Skin epidermis (tissue), 12 donors: ENCODE results near the gene HOXD3.
A peak's percentile ranks its signal among the peaks of the same experiment; 100 is the strongest.

Experiments
- H3K27ac ChIP-seq, 21 experiments: fragments of 200-600 bp; sonication (generic) in 11 of 21; one replicate each; pipeline ENCODE4 v1.5.0; 2020; ENCODE audit warnings: mild to moderate bottlenecking in 3 of 21, inconsistent platforms in 2 of 21, moderate library complexity in 2 of 21
- H3K4me3 ChIP-seq, 7 experiments: fragments of 200-600 bp; sonication (generic) in 2 of 7; one replicate each; pipeline ENCODE4 v1.5.0; 2020; ENCODE audit warnings: inconsistent platforms in 2 of 7, mild to moderate bottlenecking in 2 of 7, moderate library complexity in 1 of 7

HOXD3 gene

GRCh38 chr2:176157499-176158185 is 535 bp downstream of the HOXD3 start:
- Histone ChIP-seq H3K27ac (peak overlapping the region in 7 of 21 experiments; percentile 5 to 77 (median 18)), H3K4me3 (peak overlapping the region; percentile 14 to 42 (median 30))

DNA sequence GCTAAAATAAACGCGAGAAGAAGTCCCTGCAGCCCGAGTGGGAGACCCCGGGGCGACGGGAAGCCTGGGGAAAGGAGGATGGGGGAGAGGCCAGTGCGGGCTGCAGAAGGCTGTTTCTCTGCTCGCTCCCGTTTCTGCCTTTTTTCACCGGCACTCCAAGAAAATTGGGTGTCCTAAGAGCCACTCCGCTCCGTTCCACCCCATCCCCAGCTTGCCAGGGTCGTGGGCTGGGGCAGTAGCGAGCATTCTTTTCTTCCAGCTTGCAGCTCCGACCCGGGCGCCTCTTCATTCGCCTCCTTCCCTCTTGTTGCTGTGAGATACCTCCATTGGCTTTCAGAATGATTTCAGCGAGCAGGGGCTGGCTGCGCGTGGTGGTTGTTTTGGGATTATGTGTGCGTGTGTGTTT is 1.1 kb downstream of the HOXD3 start:
- peak overlapping the region in 4 of 7 experiments; percentile 20 to 42 (median 32) for H3K4me3 ChIP-seq
- peak overlapping the region in 2 of 21 experiments; percentile 67 to 77 for H3K27ac ChIP-seq

DNA sequence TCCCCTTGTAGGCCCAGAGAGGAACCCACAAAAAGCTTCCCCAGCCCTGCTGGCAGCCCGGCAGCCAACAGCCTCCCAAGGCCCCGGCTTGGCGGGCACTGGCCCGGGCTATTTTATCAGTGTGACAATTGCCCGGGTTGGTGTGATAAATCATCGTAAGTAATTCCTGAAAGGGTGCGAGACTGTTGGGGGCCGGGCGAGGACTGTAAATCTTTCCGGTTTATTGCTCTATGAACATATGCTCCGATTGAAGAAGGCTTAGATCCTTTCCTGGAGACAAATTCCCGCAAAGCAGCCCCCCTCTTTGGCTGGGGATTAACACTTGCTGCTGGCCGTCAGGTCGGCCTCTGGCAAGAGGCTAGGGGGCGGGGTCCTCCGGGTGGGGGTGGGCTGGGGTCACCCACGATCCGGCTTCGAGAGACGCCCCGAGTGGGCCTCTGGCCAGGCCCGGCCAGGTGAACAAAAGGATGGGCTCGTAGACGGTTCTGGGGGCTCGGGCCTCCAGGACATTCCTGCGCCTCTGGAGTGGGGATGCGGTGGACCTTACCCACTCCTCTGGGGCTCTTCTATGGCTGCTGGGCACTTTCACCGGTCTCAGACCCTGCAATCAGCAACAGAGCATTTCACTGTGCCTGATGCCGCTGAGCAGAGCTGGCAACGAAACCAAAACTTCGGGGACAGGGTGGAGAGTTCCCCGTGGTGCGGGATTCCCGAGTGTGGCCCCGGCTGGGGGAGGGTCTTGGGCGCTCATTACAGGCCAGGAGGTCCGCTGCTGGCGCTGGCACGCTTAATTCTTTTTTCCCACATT is 2.0 kb downstream of the HOXD3 start:
- Histone ChIP-seq H3K4me3 (peak overlapping the region in 1 of 7 experiments; percentile 8), H3K27ac (peak overlapping the region in 5 of 21 experiments; percentile 13 to 59 (median 41))

DNA sequence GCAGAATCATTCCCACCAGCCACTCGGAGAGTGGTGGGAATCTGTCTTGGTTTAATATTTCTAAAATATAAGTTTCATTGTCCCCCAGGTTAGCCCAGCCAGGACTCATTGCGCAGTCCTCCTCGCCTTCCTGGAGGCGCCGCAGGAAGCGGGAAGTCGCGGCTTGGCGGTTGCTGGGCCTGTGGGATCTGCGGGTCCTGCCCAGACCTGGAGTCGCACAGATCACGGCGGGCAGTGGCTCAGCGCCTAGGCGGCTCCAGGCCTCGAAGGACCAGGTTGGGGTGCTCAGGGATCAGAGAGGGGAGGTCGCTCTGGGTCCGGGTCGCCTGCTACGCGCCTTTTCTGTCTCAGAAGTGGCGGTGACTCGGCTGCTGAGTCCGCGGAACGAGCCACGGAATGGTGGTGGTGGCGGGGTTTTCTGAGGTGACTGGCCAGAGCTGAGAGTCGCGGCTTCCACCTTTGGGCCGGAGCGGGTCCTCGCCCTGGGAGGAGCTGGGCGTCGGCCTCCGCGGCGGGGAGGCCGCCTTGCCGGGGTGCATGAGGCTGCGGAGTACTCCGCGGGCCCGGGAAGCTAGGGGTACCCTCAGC is 2.6 kb downstream of the HOXD3 start:
- peak overlapping the region in 6 of 21 experiments; percentile 13 to 59 (median 40) for H3K27ac ChIP-seq
- H3K4me3 ChIP-seq = peak overlapping the region in 1 of 7 experiments; percentile 26

- H3K4me3 ChIP-seq = peak overlapping the region in 2 of 7 experiments; percentile 13 to 26
These were observed 3.3 kb downstream of the HOXD3 start for GRCh38 chr2:176160251-176160985.

DNA sequence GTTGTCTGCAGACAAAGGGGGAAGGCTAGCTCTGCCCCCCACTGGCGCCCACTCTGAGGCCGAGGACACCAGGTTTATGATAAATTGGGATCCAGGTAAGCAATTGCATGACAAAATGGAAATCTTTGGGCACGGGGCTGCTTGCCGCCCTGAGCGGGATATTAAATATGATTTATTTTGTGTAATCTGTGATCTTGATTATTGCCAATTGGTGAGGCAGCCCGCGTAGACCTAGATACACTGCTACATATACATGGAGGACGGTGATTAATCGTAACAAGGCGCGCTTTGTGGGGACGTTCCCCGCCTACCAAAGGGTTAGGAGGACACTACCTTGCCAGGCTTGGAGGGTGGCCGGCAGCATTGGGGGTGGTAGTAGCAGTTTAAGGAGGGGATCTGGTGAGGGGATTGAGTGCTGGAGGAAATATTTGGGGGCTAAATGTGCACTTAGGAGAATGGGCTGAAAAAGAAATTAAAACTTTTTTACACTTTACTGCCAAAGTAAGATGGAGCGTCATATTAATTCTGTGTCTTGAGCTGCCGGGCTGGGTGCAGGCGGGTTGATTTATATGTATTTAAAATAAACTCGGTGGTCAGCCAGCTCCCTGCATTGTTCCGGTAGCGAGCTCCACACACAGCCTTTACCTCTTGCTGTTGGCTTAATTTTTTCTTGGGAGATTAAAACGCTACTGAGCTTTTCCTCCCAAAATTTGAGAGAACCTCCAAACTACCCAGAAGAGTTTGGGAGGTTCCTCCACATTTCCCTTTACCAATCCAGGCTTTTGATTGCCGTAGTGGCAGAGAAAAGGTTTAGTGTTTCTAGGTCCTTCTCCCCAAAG is 4.1 kb downstream of the HOXD3 start:
- Histone ChIP-seq H3K4me3 (peak overlapping the region in 2 of 7 experiments; percentile 13 to 26), H3K27ac (peak overlapping the region in 3 of 21 experiments; percentile 29 to 59 (median 54))

More at GRCh38 chr2:176160251-176160985, 3.3 kb downstream of the HOXD3 start:
- H3K27ac ChIP-seq = peak overlapping the region in 5 of 21 experiments; percentile 28 to 59 (median 41)

- peak overlapping the region in 2 of 7 experiments; percentile 8 to 17 for H3K4me3 ChIP-seq
- H3K27ac ChIP-seq = peak overlapping the region in 5 of 21 experiments; percentile 3 to 54 (median 29)
These were observed 4.9 kb downstream of the HOXD3 start for GRCh38 chr2:176161825-176162626.

DNA sequence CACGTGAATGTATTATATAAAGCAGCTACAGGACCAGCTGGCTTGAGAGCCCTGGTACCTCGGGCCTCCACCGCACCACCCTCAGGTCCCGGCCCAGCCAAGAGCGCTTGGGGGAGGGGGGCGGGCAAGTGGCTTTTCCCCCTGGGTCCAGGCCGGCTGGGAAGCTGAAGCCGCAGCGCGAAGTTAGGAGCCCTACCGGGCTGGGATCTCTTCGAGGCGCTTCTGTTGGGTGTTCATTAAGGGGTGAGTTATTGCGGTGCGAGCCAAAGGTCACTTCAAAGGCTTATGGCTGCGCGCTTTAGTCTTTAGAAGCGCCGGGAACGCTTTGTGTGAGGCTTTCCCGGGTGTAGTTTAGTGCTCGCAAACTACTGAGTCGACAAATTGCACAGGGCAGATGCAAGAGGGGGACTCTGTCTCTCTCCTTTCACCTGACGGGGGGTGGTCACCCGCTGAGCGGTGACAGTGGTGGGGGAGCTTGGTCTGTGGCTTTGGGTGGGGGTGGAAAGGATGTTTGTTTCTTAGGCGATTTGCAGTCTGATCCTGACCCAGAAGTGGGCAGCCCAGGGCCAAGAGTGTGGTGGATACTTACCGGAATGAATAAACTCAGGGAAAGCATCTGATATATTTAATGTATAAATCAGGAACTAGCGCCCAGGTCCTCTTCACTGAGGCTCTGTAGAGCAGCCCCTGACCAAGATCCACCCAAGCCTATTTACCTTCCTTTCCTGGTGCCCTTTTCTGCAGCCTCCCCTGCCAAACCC is 6.0 kb downstream of the HOXD3 start:
- Histone ChIP-seq H3K4me3 (no peak overlapping the region), H3K27ac (no peak overlapping the region)

GRCh38 chr2:176163672-176164056 is 6.6 kb downstream of the HOXD3 start:
- no peak overlapping the region for H3K27ac ChIP-seq
- no peak overlapping the region for H3K4me3 ChIP-seq

DNA sequence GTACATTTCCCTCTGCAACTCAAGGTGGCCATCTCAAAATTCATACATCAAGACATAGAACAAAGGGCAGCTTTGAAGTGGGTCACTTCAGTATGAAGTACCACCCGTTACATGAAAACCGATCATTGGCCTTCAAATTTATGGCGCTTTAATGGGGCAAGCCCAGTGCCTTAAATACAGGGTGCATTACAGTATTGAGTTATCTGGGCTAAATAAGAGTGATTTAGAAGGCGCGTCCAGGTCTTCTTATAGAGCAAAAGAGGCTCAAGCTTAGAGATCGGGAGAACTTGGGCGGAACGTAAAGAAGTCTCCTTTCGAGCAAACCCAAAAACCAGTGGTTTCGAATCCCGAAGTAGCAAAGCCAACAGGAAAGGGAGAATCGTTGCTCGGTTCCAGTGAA is 7.1 kb downstream of the HOXD3 start:
- no peak overlapping the region for H3K4me3 ChIP-seq
- H3K27ac ChIP-seq = no peak overlapping the region

GRCh38 chr2:176164611-176165369 is 7.7 kb downstream of the HOXD3 start:
- H3K4me3 ChIP-seq = no peak overlapping the region

DNA sequence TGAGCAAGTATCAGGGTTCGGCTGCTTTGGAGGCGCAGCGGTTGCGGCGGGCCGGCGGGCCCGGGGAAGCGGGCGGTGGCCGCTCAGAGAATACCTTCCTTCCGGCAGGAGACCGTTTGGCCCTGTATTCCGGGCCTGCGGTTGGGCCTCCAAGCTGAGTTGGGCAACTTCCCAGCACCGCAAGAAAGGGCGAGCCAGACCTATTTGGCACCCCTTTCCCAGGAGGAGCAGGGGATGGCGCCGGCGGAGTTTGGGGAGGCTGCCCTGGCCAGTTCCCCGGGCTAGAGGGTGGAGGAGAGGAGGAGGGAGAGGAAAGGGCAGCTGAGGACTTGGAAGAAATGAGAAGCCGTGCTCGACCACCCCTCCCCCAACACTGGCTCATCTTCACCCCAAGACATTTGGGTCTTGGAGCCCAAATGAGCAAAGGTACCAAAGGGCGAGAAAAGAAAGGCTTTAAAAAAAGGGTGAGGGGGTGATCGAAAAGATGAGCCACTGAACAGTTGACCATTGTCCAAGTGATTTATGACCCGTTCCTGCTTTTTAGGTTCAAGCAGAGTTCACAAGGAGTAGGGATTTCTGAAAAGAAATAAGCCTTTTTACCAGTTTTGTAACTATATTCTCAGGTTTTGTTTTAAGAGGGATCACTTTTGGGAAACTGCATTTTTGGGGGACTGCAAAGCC is 8.4 kb downstream of the HOXD3 start:
- Histone ChIP-seq H3K4me3 (no peak overlapping the region), H3K27ac (no peak overlapping the region)

More at GRCh38 chr2:176164611-176165369, 7.7 kb downstream of the HOXD3 start:
- H3K27ac ChIP-seq = no peak overlapping the region

DNA sequence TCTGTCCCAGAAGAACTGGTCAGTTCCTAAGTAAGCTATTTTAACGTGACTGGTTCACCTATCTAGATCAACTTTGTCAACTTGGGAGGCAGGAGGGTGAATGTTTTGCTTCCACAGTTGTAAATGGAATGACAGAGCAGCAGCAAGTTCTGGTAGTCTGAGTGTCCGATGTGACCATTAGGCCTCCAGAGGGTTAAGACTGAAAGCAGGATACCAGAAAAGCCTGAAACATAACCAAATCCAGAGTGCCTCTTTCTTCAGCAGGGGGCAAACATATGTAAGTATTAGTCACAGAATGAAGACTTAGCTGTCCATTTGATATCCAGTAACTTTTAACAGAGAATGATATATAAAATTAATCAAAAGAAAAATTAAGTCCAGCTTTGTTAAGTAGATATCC is 9.2 kb downstream of the HOXD3 start:
- no peak overlapping the region for H3K4me3 ChIP-seq
- no peak overlapping the region for H3K27ac ChIP-seq

DNA sequence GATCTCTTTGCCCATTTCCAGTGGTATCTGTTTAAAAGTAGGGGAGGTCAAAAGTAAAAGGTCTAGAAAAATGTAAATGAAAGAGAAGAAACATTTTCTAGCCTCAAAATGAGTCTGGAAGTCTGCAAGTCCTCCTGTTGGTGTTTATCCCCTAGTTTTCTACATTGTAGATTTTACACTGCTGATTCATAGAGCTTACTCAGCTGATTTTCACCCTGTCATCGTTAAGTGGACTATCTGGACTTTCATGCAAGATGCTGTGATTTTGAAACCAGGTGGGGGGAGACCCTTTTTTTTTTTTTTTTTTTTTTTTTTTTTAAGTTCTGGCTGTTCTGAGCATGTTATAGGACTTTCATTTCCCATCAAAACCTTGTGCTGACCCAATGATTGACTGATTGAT is 10.3 kb downstream of the HOXD3 start:
- H3K27ac ChIP-seq = no peak overlapping the region
- H3K4me3 ChIP-seq = no peak overlapping the region

DNA sequence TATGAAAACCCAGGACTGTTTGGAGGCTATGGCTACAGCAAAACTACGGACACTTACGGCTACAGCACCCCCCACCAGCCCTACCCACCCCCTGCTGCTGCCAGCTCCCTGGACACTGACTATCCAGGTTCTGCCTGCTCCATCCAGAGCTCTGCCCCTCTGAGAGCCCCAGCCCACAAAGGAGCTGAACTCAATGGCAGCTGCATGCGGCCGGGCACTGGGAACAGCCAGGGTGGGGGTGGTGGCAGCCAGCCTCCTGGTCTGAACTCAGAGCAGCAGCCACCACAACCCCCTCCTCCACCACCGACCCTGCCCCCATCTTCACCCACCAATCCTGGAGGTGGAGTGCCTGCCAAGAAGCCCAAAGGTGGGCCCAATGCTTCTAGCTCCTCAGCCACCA is 12.1 kb downstream of the HOXD3 start:
- H3K4me3 ChIP-seq = no peak overlapping the region
- H3K27ac ChIP-seq = no peak overlapping the region

DNA sequence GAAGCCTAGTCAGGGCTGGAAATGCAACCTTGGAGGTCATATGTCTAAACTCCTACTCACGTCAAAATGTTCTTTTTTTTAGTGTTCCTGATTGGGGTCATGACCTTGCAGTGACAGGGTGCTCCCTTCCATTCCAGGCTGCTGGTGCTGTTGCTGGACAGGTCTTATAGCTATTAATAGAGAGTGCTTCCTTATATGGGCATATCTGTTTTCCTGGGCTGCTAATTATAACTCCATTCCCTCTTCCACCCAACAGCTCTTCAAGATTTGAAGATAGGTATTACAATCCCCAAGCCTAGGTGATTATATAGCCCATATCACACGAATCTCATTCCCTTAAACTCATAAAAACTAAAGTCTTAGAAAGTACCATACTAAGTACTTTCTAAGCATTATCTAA is 12.6 kb downstream of the HOXD3 start:
- Histone ChIP-seq H3K27ac (no peak overlapping the region), H3K4me3 (no peak overlapping the region)
